IMR-90 (cell line): ENCODE results near the gene TUBG2. TPM values are rescaled to one million over a fixed set of nuclear protein-coding genes. Genes with fewer than 3 reads are reported as not detected.

ENCODE experiments used
- ATAC-seq: fragments of 200-7000 bp; cut with Tn5 transposase; 2 replicates; pipeline ENCODE4 v1.9.1; 2020; ENCODE audit warnings: low read depth, mild to moderate bottlenecking, moderate library complexity
- BruUV-seq: library from RNA; stranded (reverse); fragments of 400-500 nt; replicated peaks from 2 replicates; lab custom pipeline; 2021; lab: Mats Ljungman, UMichigan
- CTCF ChIA-PET: fragments of 300-600 bp; formaldehyde crosslinking; extraction: SDS; loops from one replicate; lab custom pipeline; 2021; ENCODE audit warnings: antibody characterized with exemption; lab: Yijun Ruan, JAX
- POLR2A ChIA-PET: fragments of 300-600 bp; sonication (Branson Sonifier 250); formaldehyde crosslinking; loops from one replicate; lab custom pipeline; 2022; ENCODE audit warnings: antibody characterized with exemption; ENCODE audit not compliant: unreplicated experiment; lab: Charles Lee
- DNase-seq: peaks from one replicate; pipeline ENCODE4 v3.0.0; 2013
- H2AFZ ChIP-seq: replicated peaks from 2 replicates; pipeline ENCODE3; 2013; ENCODE audit warnings: low read length, mild to moderate bottlenecking; ENCODE audit not compliant: poor library complexity
- H2AK5ac ChIP-seq: 2 replicates; pipeline ENCODE4 v1.6.1; 2013; ENCODE audit warnings: low read depth, low read length, inconsistent platforms
- H2AK9ac ChIP-seq: replicated peaks from 2 replicates; pipeline ENCODE3; 2013; ENCODE audit warnings: mild to moderate bottlenecking, low read depth, low read length, moderate library complexity; ENCODE audit not compliant: poor library complexity
- H2BK120ac ChIP-seq: 2 replicates; pipeline ENCODE4 v1.6.1; 2013; ENCODE audit warnings: low read depth, low read length, inconsistent platforms
- H2BK15ac ChIP-seq: 3 replicates; pipeline ENCODE4 v1.6.1; 2013; ENCODE audit warnings: low read depth, low read length, inconsistent platforms
- H2BK20ac ChIP-seq: 2 replicates; pipeline ENCODE4 v1.6.1; 2013; ENCODE audit warnings: low read depth, mild to moderate bottlenecking, inconsistent platforms, low read length, moderate library complexity
- H2BK5ac ChIP-seq: 2 replicates; pipeline ENCODE4 v1.6.1; 2013; ENCODE audit warnings: mild to moderate bottlenecking, low read depth, low read length, inconsistent platforms; ENCODE audit not compliant: poor library complexity, severe bottlenecking
- H3K14ac ChIP-seq: replicated peaks from 2 replicates; pipeline ENCODE4 v1.6.1; 2013; ENCODE audit warnings: low read depth, low read length, inconsistent platforms
- H3K18ac ChIP-seq: 2 replicates; pipeline ENCODE4 v1.6.1; 2013; ENCODE audit warnings: low read depth, low read length, control low read depth
- H3K23ac ChIP-seq: 2 replicates; pipeline ENCODE4 v1.6.1; 2013; ENCODE audit warnings: low read depth, low read length, inconsistent platforms
- H3K27ac ChIP-seq: 2 replicates; pipeline ENCODE4 v1.5.1; 2013; ENCODE audit warnings: mild to moderate bottlenecking, control low read depth, low read length; ENCODE audit not compliant: insufficient read depth
- H3K27me3 ChIP-seq: 2 replicates; pipeline ENCODE4 v1.6.1; 2013; ENCODE audit warnings: low read length; ENCODE audit not compliant: control insufficient read depth, insufficient read depth
- H3K36me3 ChIP-seq: 2 replicates; pipeline ENCODE4 v1.6.1; 2013; ENCODE audit warnings: low read length, mixed read lengths; ENCODE audit not compliant: control insufficient read depth, insufficient read depth
- H3K4ac ChIP-seq: 2 replicates; pipeline ENCODE4 v1.6.1; 2013; ENCODE audit warnings: low read depth, low read length, inconsistent platforms
- H3K4me1 ChIP-seq: 2 replicates; pipeline ENCODE4 v1.6.1; 2013; ENCODE audit warnings: low read length, mixed read lengths; ENCODE audit not compliant: control insufficient read depth, insufficient read depth
- H3K4me2 ChIP-seq: 2 replicates; pipeline ENCODE4 v1.6.1; 2013; ENCODE audit warnings: low read depth, mild to moderate bottlenecking, control low read depth, low read length, moderate library complexity
- H3K4me3 ChIP-seq: 2 replicates; pipeline ENCODE4 v1.5.1; 2013; ENCODE audit warnings: low read depth, mild to moderate bottlenecking, control low read depth, low read length, moderate library complexity; ENCODE audit not compliant: insufficient read depth
- H3K56ac ChIP-seq: 2 replicates; pipeline ENCODE4 v1.6.1; 2013; ENCODE audit warnings: low read length, inconsistent platforms; ENCODE audit not compliant: insufficient read depth; ENCODE audit errors: extremely low read depth
- H3K79me1 ChIP-seq, 2 experiments: 2 replicates each; pipeline ENCODE4 v1.6.1; 2013; ENCODE audit warnings: low read length in 2 of 2, inconsistent platforms in 1 of 2, low read depth in 1 of 2
- H3K9ac ChIP-seq: 2 replicates; pipeline ENCODE4 v1.6.1; 2013; ENCODE audit warnings: low read depth, low read length, control low read depth
- H3K9me1 ChIP-seq: 2 replicates; pipeline ENCODE4 v1.6.1; 2013; ENCODE audit warnings: low read length, inconsistent platforms; ENCODE audit not compliant: insufficient read depth
- H3K9me3 ChIP-seq: 2 replicates; pipeline ENCODE4 v1.6.1; 2013; ENCODE audit warnings: low read length; ENCODE audit not compliant: control insufficient read depth, insufficient read depth
- H4K20me1 ChIP-seq: 2 replicates; pipeline ENCODE4 v1.6.1; 2013; ENCODE audit warnings: low read length, inconsistent platforms; ENCODE audit not compliant: insufficient read depth
- H4K5ac ChIP-seq: 2 replicates; pipeline ENCODE4 v1.6.1; 2013; ENCODE audit warnings: mild to moderate bottlenecking, low read depth, low read length, control low read depth
- H4K8ac ChIP-seq, 2 experiments: 2 replicates each; pipeline ENCODE4 v1.6.1; 2013; ENCODE audit warnings: low read depth in 2 of 2, low read length in 2 of 2, control low read depth in 1 of 2, inconsistent platforms in 1 of 2
- H4K91ac ChIP-seq: 2 replicates; pipeline ENCODE4 v1.6.1; 2013; ENCODE audit warnings: low read depth, low read length, inconsistent platforms; ENCODE audit not compliant: insufficient read depth
- ELK1 ChIP-seq: fragments of 150-350 bp; IDR thresholded peaks from 2 replicates; pipeline ENCODE4 v1.6.1; 2016; ENCODE audit warnings: low read depth, mild to moderate bottlenecking, low read length, moderate library complexity, borderline replicate concordance
- MAZ ChIP-seq: IDR thresholded peaks from 2 replicates; pipeline ENCODE4 v1.6.1; 2012; ENCODE audit warnings: low read depth, mild to moderate bottlenecking, low read length, improper control_type of control experiment, moderate library complexity, borderline replicate concordance
- WGBS, 2 experiments: methylation state at CpG; one replicate each; pipeline versions ENCODE4 v1.1.5 to v1.1.7; 2013; ENCODE audit warnings: missing lambda C conversion rate in 2 of 2; ENCODE audit not compliant: insufficient read length in 1 of 2; ENCODE audit errors: extremely low coverage in 2 of 2; 5-methylcytosine and 5-hydroxymethylcytosine counted together
- dilution Hi-C: fragments of 300-500 bp; cut with HindIII; formaldehyde crosslinking; loops from one replicate; pipeline ENCODE4 v1.14.3; 2018; ENCODE audit warnings: low sequenced_read_pairs; ENCODE audit not compliant: unreplicated experiment
- in situ Hi-C: fragments of 300-500 bp; cut with MboI; formaldehyde crosslinking; loops from 3 replicates; pipeline ENCODE4 v1.14.3; 2019; ENCODE audit warnings: low sequenced_read_pairs, inconsistent platforms, mixed read lengths
- intact Hi-C: fragments of 100-400 bp; cut with micrococcal nuclease; formaldehyde crosslinking; loops from 2 replicates; pipeline ENCODE4 v1.10.0; 2022
- polyA plus RNA-seq, 3 experiments: library from polyadenylated mRNA; depleted of rRNA; stranded (reverse); fragments of >200 nt; gene quantifications; 2 replicates each; pipeline ENCODE4 v1.2.3, GENCODE V29; 2012; ENCODE audit warnings: low replicate concordance in 1 of 3
- total RNA-seq: library from RNA; depleted of rRNA; stranded (reverse); fragments of >200 nt; gene quantifications from 2 replicates; pipeline ENCODE4 v1.2.3, GENCODE V29; 2012

TUBG2 gene
- total and polyA plus RNA-seq, 2 of the 4 experiments (the other 2 are of a cell fraction) = 3.6 to 24.6 TPM

GRCh38 chr17:42623271-42623670, 35.8 kb upstream of the TUBG2 start:
- Histone ChIP-seq H3K56ac (no peak overlapping the region), H2AFZ (no peak overlapping the region), H3K18ac (no peak overlapping the region), H3K36me3 (no peaks in the 10 kb centered on the region), H4K91ac (no peak overlapping the region), H3K27ac (no peak overlapping the region), H3K9me3 (no peaks in the 10 kb centered on the region), H3K79me1 (no peaks in the 10 kb centered on the region), H4K5ac (no peak overlapping the region), H2BK15ac (no peak overlapping the region), H4K8ac (no peak overlapping the region), H3K23ac (no peak overlapping the region), H3K4me1 (no peaks in the 10 kb centered on the region), H2AK9ac (no peak overlapping the region), H3K4me2 (no peak overlapping the region), H3K9me1 (no peaks in the 10 kb centered on the region), H4K20me1 (no peaks in the 10 kb centered on the region), H3K4me3 (no peak overlapping the region), H3K4ac (no peak overlapping the region), H3K27me3 (peaks cover 8% of the 10 kb centered on the region), H2BK5ac (no peak overlapping the region), H2BK20ac (no peak overlapping the region), H3K14ac (no peak overlapping the region), H2AK5ac (no peak overlapping the region), H3K9ac (no peak overlapping the region), H2BK120ac (no peak overlapping the region)
- CTCF ChIA-PET = interaction anchor here (0.7 kb wide), 1 partner anchor 60 kb away, joined by 3 read pairs; no protein-coding TSS in a partner anchor
- dilution Hi-C loops = no loop called here
- no TSS peak for BruUV-seq
- TF ChIP-seq ELK1 (no peak), MAZ (no peak)
- ATAC-seq (no peak), DNase-seq (no peak)
- WGBS, 2 experiments = no CpG with 5 or more reads among the region's 2 CpGs
- in situ Hi-C loops = no loop called here
- intact Hi-C loops = no loop called here
- POLR2A ChIA-PET = no interaction called here
